Measurements from ENCODE around the gene CDC42SE2. TPM values are rescaled to one million over a fixed set of nuclear protein-coding genes. Genes with fewer than 3 reads are reported as not detected.

The CDC42SE2 gene
- total RNA-seq, 1 experiment from 2014 or later, result 46.1 TPM

DNA sequence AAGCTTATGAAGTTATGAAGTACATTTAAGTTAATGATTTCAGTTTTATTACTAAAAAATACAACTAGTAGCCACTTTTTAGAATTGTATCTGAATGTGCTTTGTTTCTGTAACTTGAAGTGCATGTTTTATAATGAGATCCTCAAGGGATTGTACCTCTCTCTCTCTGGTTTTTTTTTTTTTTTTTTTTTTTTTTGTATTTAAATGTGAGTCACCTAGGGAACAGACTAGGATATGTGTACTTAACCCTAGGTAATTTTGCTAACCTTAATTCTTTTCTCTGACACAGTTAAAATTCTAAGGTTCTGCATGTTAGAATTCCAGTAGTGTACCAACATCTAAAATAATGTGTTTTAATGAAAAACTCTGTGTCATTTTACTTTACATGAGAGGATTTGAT lies 59.5 kb downstream of the CDC42SE2 start:
- Histone ChIP-seq H3K4me3 (ENCODE audit: low read depth in 2 of 2, low read length in 2 of 2) (no peak overlapping the region), H3K4me1 (ENCODE audit: control insufficient read depth, insufficient read depth, low read length) (peaks cover 2% of the 10 kb centered on the region; the same call in 1 of the 2 replicates), H3K27ac (ENCODE audit: low read length) (no peak overlapping the region), H3K9me3 (ENCODE audit: control insufficient read depth, insufficient read depth, low read depth, low read length) (peaks cover 3% of the 10 kb centered on the region; the same call in 1 of the 2 replicates), H3K27me3 (ENCODE audit: control insufficient read depth, insufficient read depth, low read length) (no peaks in the 10 kb centered on the region), H3K36me3 (ENCODE audit: control insufficient read depth, insufficient read depth, low read length) (no peaks in the 10 kb centered on the region)
- TF ChIP-seq POLR2AphosphoS5 (IDR thresholded peaks at IDR 0.05; ENCODE audit: low read depth, low read length), result no peak
- TF ChIP-seq SIN3A (IDR thresholded peaks at IDR 0.05; ENCODE audit: borderline replicate concordance, insufficient read depth, low read depth, low read length), result no peak
- TF ChIP-seq, protein P1, sequence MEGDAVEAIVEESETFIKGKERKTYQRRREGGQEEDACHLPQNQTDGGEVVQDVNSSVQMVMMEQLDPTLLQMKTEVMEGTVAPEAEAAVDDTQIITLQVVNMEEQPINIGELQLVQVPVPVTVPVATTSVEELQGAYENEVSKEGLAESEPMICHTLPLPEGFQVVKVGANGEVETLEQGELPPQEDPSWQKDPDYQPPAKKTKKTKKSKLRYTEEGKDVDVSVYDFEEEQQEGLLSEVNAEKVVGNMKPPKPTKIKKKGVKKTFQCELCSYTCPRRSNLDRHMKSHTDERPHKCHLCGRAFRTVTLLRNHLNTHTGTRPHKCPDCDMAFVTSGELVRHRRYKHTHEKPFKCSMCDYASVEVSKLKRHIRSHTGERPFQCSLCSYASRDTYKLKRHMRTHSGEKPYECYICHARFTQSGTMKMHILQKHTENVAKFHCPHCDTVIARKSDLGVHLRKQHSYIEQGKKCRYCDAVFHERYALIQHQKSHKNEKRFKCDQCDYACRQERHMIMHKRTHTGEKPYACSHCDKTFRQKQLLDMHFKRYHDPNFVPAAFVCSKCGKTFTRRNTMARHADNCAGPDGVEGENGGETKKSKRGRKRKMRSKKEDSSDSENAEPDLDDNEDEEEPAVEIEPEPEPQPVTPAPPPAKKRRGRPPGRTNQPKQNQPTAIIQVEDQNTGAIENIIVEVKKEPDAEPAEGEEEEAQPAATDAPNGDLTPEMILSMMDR (IDR thresholded peaks at IDR 0.05), result no peak
- ATAC-seq (no peak), DNase-seq (ENCODE audit: low read depth, low spot score) (no peak)
- intact Hi-C loops (cut with micrococcal nuclease; ENCODE audit: unreplicated experiment) (no loop called here), in situ Hi-C loops (cut with HindIII; ENCODE audit: low pct_unique_long_range_greater_than_20kb, low sequenced_read_pairs) (no loop called here)
- no TSS peak for BruUV-seq (replicated peaks)
- ChIA-PET POLR2A (no interaction called here), CTCF (no interaction called here)

DNA sequence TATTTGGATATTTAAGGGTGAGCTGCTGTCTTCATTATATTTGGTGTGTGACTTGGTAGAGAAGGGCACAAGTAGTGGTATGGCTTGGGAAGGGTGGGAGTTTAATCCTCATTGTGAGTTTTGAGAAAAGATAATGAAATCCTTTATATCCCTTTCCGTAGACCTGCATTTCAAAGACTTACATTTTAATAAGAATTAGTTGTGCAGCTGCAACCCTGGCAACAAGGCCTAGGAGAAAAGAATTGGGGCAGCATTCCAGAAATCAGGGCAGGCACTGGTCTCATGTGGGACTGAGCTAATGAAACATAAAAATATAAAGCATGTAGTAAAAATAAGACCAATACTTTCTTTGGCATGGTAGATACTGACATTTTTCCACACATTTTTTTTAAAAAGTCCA lies 60.5 kb downstream of the CDC42SE2 start:
- H3K9me3 ChIP-seq (ENCODE audit: control insufficient read depth, insufficient read depth, low read depth, low read length), result peaks cover 3% of the 10 kb centered on the region; the same call in 1 of the 2 replicates
- POLR2A ChIA-PET, result no interaction called here
- intact Hi-C loops (cut with micrococcal nuclease; ENCODE audit: unreplicated experiment), result no loop called here

More for the DNA sequence above, 60.5 kb downstream of the CDC42SE2 start:
- H3K4me1 ChIP-seq (ENCODE audit: control insufficient read depth, insufficient read depth, low read length), result peaks cover 6% of the 10 kb centered on the region; the same call in 1 of the 2 replicates
- H3K4me3 ChIP-seq (ENCODE audit: low read depth in 2 of 2, low read length in 2 of 2), result no peak overlapping the region
- no peak for ATAC-seq
- H3K27ac ChIP-seq (ENCODE audit: low read length), result no peak overlapping the region
- in situ Hi-C loops (cut with HindIII; ENCODE audit: low pct_unique_long_range_greater_than_20kb, low sequenced_read_pairs), result no loop called here
- DNase-seq (ENCODE audit: low read depth, low spot score), result no peak
- H3K36me3 ChIP-seq (ENCODE audit: control insufficient read depth, insufficient read depth, low read length), result no peaks in the 10 kb centered on the region
- CTCF ChIA-PET, result interaction anchor here (0.6 kb wide), 1 partner anchor 54 kb away, joined by 5 read pairs; no protein-coding TSS in a partner anchor
- no TSS peak for BruUV-seq (replicated peaks)
- no peak for TF ChIP-seq TCF7L2 (IDR thresholded peaks at IDR 0.05; ENCODE audit: low read depth, low read length)
- TF ChIP-seq, protein P1 (IDR thresholded peaks at IDR 0.05), result no peak
- no peak for TF ChIP-seq SIN3A (IDR thresholded peaks at IDR 0.05; ENCODE audit: borderline replicate concordance, insufficient read depth, low read depth, low read length)
- TF ChIP-seq, protein P2, sequence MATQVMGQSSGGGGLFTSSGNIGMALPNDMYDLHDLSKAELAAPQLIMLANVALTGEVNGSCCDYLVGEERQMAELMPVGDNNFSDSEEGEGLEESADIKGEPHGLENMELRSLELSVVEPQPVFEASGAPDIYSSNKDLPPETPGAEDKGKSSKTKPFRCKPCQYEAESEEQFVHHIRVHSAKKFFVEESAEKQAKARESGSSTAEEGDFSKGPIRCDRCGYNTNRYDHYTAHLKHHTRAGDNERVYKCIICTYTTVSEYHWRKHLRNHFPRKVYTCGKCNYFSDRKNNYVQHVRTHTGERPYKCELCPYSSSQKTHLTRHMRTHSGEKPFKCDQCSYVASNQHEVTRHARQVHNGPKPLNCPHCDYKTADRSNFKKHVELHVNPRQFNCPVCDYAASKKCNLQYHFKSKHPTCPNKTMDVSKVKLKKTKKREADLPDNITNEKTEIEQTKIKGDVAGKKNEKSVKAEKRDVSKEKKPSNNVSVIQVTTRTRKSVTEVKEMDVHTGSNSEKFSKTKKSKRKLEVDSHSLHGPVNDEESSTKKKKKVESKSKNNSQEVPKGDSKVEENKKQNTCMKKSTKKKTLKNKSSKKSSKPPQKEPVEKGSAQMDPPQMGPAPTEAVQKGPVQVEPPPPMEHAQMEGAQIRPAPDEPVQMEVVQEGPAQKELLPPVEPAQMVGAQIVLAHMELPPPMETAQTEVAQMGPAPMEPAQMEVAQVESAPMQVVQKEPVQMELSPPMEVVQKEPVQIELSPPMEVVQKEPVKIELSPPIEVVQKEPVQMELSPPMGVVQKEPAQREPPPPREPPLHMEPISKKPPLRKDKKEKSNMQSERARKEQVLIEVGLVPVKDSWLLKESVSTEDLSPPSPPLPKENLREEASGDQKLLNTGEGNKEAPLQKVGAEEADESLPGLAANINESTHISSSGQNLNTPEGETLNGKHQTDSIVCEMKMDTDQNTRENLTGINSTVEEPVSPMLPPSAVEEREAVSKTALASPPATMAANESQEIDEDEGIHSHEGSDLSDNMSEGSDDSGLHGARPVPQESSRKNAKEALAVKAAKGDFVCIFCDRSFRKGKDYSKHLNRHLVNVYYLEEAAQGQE (IDR thresholded peaks at IDR 0.05; ENCODE audit: insufficient read depth in 1 of 2, low read depth in 2 of 2, low read length in 1 of 2), result no peak
- TF ChIP-seq POLR2AphosphoS5 (IDR thresholded peaks at IDR 0.05; ENCODE audit: low read depth, low read length), result no peak
- H3K27me3 ChIP-seq (ENCODE audit: control insufficient read depth, insufficient read depth, low read length), result no peaks in the 10 kb centered on the region
